ENCODE data around the gene SLC6A19. TPM values are rescaled to one million over a fixed set of nuclear protein-coding genes. Genes with fewer than 3 reads are reported as not detected.

SLC6A19 gene
- total and polyA plus RNA-seq, 2 of the 13 experiments (the other 11 are each of a cell fraction or from before 2014, with no cell fraction given) = 0.02 TPM; not detected in 1

DNA sequence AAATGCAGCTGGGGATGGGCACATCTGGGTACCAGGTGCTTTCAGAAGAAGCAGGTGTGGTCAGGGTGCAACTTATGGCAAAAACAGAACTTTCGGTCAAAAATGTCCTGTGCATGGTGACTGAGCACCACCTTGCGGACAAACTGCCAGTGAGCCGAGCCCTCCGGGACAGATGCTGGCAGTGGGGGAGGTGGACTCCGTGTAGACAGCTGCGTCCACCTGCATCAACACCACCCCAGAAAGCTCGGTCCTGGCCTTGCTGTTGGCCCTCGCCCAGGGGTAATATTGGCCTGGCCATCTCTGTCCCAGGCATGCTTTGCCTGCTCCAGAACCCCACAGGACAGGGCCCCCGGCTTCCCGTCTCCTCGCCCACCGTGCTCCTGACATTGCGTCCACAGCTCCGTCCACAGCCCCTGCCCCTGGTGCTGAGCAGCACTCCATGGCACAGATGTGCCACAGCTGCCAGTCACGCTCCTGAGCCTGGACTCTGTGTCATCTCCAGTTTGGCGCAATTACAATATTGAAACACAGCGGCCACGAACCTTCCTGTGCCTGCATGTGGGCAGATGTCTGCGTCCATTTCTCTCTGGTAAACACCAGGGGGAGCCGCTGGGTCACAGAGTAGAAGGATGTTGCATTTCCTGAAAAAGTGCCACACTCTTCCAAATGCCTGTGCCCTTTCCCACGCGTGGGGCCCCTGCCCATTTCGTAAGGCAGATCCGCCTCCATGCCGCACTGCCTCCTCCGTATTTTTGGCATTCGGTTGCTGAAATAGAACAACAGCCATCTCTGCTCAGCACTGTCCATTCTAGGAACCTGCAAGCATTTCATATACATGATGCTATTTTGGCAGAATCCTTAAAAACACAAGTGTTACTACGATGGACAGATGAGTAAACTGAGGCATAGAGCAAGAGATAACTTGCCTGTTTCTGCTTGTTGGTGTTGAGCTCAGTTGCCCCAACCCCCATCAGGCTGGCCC is 33.4 kb upstream of the SLC6A19 start (continued):
- TF ChIP-seq, protein P1, sequence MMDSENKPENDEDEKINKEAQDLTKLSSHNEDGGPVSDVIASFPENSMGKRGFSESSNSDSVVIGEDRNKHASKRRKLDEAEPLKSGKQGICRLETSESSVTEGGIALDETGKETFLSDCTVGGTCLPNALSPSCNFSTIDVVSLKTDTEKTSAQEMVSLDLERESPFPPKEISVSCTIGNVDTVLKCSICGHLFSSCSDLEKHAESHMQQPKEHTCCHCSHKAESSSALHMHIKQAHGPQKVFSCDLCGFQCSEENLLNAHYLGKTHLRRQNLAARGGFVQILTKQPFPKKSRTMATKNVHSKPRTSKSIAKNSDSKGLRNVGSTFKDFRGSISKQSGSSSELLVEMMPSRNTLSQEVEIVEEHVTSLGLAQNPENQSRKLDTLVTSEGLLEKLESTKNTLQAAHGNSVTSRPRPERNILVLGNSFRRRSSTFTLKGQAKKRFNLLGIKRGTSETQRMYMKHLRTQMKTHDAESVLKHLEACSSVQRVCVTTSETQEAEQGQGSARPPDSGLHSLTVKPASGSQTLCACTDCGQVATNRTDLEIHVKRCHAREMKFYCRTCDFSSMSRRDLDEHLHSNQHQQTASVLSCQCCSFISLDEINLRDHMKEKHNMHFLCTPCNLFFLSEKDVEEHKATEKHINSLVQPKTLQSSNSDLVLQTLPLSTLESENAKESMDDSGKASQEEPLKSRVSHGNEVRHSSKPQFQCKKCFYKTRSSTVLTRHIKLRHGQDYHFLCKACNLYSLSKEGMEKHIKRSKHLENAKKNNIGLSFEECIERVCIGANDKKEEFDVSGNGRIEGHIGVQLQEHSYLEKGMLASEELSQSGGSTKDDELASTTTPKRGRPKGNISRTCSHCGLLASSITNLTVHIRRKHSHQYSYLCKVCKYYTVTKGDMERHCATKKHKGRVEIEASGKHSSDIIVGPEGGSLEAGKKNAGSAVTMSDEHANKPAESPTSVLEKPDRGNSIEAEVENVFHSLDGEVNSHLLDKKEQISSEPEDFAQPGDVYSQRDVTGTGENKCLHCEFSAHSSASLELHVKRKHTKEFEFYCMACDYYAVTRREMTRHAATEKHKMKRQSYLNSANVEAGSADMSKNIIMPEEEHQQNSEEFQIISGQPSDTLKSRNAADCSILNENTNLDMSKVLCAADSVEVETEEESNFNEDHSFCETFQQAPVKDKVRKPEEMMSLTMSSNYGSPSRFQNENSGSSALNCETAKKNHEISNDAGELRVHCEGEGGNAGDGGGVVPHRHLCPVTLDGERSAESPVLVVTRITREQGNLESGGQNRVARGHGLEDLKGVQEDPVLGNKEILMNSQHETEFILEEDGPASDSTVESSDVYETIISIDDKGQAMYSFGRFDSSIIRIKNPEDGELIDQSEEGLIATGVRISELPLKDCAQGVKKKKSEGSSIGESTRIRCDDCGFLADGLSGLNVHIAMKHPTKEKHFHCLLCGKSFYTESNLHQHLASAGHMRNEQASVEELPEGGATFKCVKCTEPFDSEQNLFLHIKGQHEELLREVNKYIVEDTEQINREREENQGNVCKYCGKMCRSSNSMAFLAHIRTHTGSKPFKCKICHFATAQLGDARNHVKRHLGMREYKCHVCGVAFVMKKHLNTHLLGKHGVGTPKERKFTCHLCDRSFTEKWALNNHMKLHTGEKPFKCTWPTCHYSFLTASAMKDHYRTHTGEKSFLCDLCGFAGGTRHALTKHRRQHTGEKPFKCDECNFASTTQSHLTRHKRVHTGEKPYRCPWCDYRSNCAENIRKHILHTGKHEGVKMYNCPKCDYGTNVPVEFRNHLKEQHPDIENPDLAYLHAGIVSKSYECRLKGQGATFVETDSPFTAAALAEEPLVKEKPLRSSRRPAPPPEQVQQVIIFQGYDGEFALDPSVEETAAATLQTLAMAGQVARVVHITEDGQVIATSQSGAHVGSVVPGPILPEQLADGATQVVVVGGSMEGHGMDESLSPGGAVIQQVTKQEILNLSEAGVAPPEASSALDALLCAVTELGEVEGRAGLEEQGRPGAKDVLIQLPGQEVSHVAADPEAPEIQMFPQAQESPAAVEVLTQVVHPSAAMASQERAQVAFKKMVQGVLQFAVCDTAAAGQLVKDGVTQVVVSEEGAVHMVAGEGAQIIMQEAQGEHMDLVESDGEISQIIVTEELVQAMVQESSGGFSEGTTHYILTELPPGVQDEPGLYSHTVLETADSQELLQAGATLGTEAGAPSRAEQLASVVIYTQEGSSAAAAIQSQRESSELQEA (CRISPR knock-in tag; IDR thresholded peaks at IDR 0.05; ENCODE audit: not compliant biosample characterization) = no peak
- TF ChIP-seq, protein P2, sequence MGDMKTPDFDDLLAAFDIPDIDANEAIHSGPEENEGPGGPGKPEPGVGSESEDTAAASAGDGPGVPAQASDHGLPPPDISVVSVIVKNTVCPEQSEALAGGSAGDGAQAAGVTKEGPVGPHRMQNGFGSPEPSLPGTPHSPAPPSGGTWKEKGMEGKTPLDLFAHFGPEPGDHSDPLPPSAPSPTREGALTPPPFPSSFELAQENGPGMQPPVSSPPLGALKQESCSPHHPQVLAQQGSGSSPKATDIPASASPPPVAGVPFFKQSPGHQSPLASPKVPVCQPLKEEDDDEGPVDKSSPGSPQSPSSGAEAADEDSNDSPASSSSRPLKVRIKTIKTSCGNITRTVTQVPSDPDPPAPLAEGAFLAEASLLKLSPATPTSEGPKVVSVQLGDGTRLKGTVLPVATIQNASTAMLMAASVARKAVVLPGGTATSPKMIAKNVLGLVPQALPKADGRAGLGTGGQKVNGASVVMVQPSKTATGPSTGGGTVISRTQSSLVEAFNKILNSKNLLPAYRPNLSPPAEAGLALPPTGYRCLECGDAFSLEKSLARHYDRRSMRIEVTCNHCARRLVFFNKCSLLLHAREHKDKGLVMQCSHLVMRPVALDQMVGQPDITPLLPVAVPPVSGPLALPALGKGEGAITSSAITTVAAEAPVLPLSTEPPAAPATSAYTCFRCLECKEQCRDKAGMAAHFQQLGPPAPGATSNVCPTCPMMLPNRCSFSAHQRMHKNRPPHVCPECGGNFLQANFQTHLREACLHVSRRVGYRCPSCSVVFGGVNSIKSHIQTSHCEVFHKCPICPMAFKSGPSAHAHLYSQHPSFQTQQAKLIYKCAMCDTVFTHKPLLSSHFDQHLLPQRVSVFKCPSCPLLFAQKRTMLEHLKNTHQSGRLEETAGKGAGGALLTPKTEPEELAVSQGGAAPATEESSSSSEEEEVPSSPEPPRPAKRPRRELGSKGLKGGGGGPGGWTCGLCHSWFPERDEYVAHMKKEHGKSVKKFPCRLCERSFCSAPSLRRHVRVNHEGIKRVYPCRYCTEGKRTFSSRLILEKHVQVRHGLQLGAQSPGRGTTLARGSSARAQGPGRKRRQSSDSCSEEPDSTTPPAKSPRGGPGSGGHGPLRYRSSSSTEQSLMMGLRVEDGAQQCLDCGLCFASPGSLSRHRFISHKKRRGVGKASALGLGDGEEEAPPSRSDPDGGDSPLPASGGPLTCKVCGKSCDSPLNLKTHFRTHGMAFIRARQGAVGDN (CRISPR knock-in tag; IDR thresholded peaks at IDR 0.05) = peak; percentile 58
- TF ChIP-seq ZNF446 (CRISPR knock-in tag; IDR thresholded peaks at IDR 0.05) (no peak), HNF4A (CRISPR knock-in tag; IDR thresholded peaks at IDR 0.05) (no peak), ZBTB8A (CRISPR knock-in tag; IDR thresholded peaks at IDR 0.05; ENCODE audit: borderline replicate concordance, low read depth) (no peak), JARID2 (CRISPR knock-in tag; IDR thresholded peaks at IDR 0.05; ENCODE audit: insufficient replicate concordance) (no peak), EP300 (IDR thresholded peaks at IDR 0.05; ENCODE audit: low read depth in 2 of 2, low read length in 2 of 2) (no peak), EP300 (CRISPR knock-in tag; IDR thresholded peaks at IDR 0.05; ENCODE audit: borderline replicate concordance) (no peak), ZNF333 (CRISPR knock-in tag; IDR thresholded peaks at IDR 0.05; ENCODE audit: borderline replicate concordance) (no peak; the same call in 1 of the 2 replicates), FIP1L1 (IDR thresholded peaks at IDR 0.05; ENCODE audit: borderline replicate concordance, insufficient read depth, low read depth, low read length) (no peak), SIX4 (CRISPR knock-in tag; IDR thresholded peaks at IDR 0.05) (no peak), ZNF12 (CRISPR knock-in tag; IDR thresholded peaks at IDR 0.05) (no peak), ZNF710 (CRISPR knock-in tag; IDR thresholded peaks at IDR 0.05; ENCODE audit: borderline replicate concordance) (peak; percentile 37; the same call in 1 of the 2 replicates)

All from HepG2 (cell line).